Stimulated activated effector memory CD8-positive, alpha-beta T cell treated with anti-CD3 and anti-CD28 coated beads, Interleukin-12 subunit alpha, Interleukin-12 subunit beta, amount 100 ng/mL, for 72 hours (primary cell): ENCODE data around the gene TAOK1.
A peak's percentile ranks its signal among the peaks of the same experiment; 100 is the strongest.

Experiments
- ATAC-seq: fragments of 150-1000 bp; cut with Tn5 transposase; 2 replicates; pipeline ENCODE4 v1.10.0; 2021
- DNase-seq, 2 donors: peaks; one replicate each; pipeline ENCODE4 v3.0.0; 2021 to 2022; ENCODE audit warnings: low spot score in 2 of 2
- H3K27ac Mint-ChIP-seq: one replicate; pipeline ENCODE4 v1.8.0; 2022; ENCODE audit warnings: mild to moderate bottlenecking, mixed read lengths
- H3K36me3 Mint-ChIP-seq: one replicate; pipeline ENCODE4 v1.8.0; 2022; ENCODE audit warnings: mild to moderate bottlenecking, mixed read lengths
- H3K4me1 Mint-ChIP-seq: one replicate; pipeline ENCODE4 v1.8.0; 2022; ENCODE audit warnings: mixed read lengths
- H3K4me3 Mint-ChIP-seq: one replicate; pipeline ENCODE4 v1.8.0; 2022; ENCODE audit warnings: mild to moderate bottlenecking, mixed read lengths
- H3K9me3 Mint-ChIP-seq: one replicate; pipeline ENCODE4 v1.8.0; 2022; ENCODE audit warnings: mixed read lengths

The TAOK1 gene

GRCh38 chr17:29594519-29595090 lies 204.4 kb downstream of the TAOK1 start:
- Mint-ChIP-seq H3K4me1 (peaks cover 49% of the 10 kb centered on the region), H3K9me3 (no peaks in the 10 kb centered on the region), H3K27ac (no peak overlapping the region), H3K36me3 (no peaks in the 10 kb centered on the region), H3K4me3 (peak overlapping the region; percentile 80)
- no peak for ATAC-seq
- DNase-seq: no peak

- no peak overlapping the region for H3K27ac Mint-ChIP-seq
- peaks cover 42% of the 10 kb centered on the region for H3K4me1 Mint-ChIP-seq
- DNase-seq (no peak), ATAC-seq (no peak)
- H3K9me3 Mint-ChIP-seq: no peaks in the 10 kb centered on the region
- H3K4me3 Mint-ChIP-seq: peak overlapping the region; percentile 80
- no peaks in the 10 kb centered on the region for H3K36me3 Mint-ChIP-seq
Observed at GRCh38 chr17:29595107-29595942, 205.2 kb downstream of the TAOK1 start.

GRCh38 chr17:29595943-29596774 lies 206.0 kb downstream of the TAOK1 start:
- peaks cover 34% of the 10 kb centered on the region for H3K4me1 Mint-ChIP-seq
- no peak for ATAC-seq
- no peaks in the 10 kb centered on the region for H3K36me3 Mint-ChIP-seq
- no peaks in the 10 kb centered on the region for H3K9me3 Mint-ChIP-seq
- H3K4me3 Mint-ChIP-seq: no peak overlapping the region
- no peak overlapping the region for H3K27ac Mint-ChIP-seq
- DNase-seq: no peak

DNA sequence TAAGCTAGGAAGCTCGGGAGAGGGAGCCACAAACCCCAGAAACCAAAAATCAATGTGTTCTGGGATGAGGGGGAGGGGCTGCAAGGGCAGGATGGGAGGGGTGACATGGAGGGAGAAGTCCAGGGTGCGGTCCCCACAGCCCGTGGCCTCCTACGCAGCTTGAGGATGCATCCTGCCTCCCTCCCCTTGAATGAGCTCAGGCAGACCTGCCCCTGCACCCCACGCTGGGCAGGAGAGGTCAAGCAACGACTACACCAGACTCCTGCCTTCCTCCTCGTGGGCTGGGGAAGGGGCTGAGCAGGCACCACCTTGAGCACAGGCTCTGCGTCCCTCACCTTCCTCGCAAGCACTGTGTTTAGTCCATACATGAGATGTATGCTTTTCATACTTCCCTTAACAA lies 206.6 kb downstream of the TAOK1 start:
- no peak overlapping the region for H3K27ac Mint-ChIP-seq
- H3K4me3 Mint-ChIP-seq: no peak overlapping the region
- DNase-seq (no peak), ATAC-seq (no peak)
- H3K4me1 Mint-ChIP-seq: peaks cover 27% of the 10 kb centered on the region
- no peaks in the 10 kb centered on the region for H3K36me3 Mint-ChIP-seq
- no peaks in the 10 kb centered on the region for H3K9me3 Mint-ChIP-seq

DNA sequence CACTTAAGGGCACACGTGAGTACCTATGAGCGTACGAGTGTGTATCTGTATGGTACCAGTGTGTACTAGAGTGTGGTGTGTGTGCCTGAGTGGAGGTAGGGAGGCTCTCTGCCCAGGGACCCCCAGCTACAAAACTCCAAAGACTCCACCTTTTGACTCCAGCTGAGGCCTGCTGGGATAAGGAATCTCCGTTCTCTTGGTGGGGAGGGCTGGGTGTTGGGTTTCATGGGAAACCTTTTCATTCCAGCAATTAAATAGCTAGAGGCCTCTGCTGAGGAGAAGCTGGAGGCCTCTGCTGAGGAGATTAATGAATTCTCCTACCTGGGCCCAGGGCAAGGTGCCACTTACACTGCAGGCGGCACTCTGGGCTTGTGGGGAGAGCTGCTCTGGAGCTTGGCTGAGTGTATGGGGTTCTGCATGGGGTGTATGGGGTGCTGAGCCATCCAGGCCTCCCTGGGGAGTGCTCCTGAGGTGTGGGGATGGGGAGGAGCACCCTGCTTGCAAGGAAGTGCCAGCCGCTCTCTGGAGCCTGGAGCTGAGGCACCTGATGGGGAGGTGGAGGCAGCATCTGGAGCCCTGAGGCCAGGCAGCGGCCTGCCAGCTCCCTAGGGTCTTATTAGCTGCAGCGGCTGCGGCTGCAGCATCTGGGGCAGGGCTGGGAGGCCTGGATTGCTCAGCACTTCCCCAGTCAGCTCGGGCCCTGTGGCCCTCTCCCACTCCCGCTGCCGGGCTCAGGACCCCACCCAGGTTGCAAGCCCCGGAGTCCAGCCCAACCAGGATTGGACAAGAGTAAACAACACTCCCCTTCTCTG lies 207.4 kb downstream of the TAOK1 start:
- ATAC-seq (no peak), DNase-seq (no peak)
- no peak overlapping the region for H3K4me3 Mint-ChIP-seq
- H3K4me1 Mint-ChIP-seq: peaks cover 20% of the 10 kb centered on the region
- H3K27ac Mint-ChIP-seq: no peak overlapping the region
- no peaks in the 10 kb centered on the region for H3K9me3 Mint-ChIP-seq
- H3K36me3 Mint-ChIP-seq: no peaks in the 10 kb centered on the region
